Ovary (tissue), 9 donors: ENCODE measurements around the gene PRDM16. TPM values are rescaled to one million over a fixed set of nuclear protein-coding genes. Genes with fewer than 3 reads are reported as not detected.

Experiments
- DNase-seq, 5 donors: peaks; one replicate each; pipeline ENCODE4 v3.0.0-alpha.2; 2019 to 2020
- H3K27ac ChIP-seq, 2 donors: fragments of 200-600 bp; one replicate each; pipeline versions ENCODE4 v1.5.1 to v1.8.0; 2019 to 2022
- H3K27me3 ChIP-seq: fragments of 200-600 bp; one replicate; pipeline ENCODE4 v1.8.0; 2022
- H3K36me3 ChIP-seq: fragments of 200-600 bp; sonication (generic); one replicate; pipeline ENCODE4 v1.5.1; 2019
- H3K4me1 ChIP-seq: one replicate; pipeline ENCODE4 v1.8.1; 2013; ENCODE audit warnings: mild to moderate bottlenecking, moderate library complexity; ENCODE audit not compliant: insufficient read depth
- H3K4me3 ChIP-seq: fragments of 200-600 bp; sonication (generic); one replicate; pipeline ENCODE4 v1.5.1; 2017
- H3K9me3 ChIP-seq, 2 donors: fragments of 200-600 bp in 1 of 2; sonication (generic) in 1 of 2; one replicate each; pipeline versions ENCODE4 v1.5.1 to v1.8.1; 2013 to 2019; ENCODE audit warnings: mild to moderate bottlenecking in 1 of 2, moderate library complexity in 1 of 2
- EP300 ChIP-seq: sonication (generic); formaldehyde crosslinking; IDR thresholded peaks from one replicate; pipeline ENCODE4 v1.6.1; 2017; ENCODE audit warnings: antibody characterized with exemption
- POLR2A ChIP-seq: fragments of 450-650 bp; IDR thresholded peaks from one replicate; pipeline ENCODE4 v1.6.1; 2017; ENCODE audit warnings: antibody characterized with exemption, mild to moderate bottlenecking, moderate library complexity
- WGBS, 3 donors: extraction: QIAGEN DNeasy Blood & Tissue Kit in 1 of 3; methylation state at CpG; one replicate each; pipeline versions ENCODE4 v1.1.5 to v1.1.7; 2013 to 2017; 5-methylcytosine and 5-hydroxymethylcytosine counted together
- intact Hi-C, 4 donors: fragments of 100-400 bp; cut with DNase I; formaldehyde crosslinking; loops; one replicate each; pipeline versions ENCODE4 v1.11.0 to v1.15.1; 2022 to 2023
- polyA plus RNA-seq, 2 donors: library from polyadenylated mRNA; stranded (reverse); fragments of 200-250 nt in 1 of 2; fragments of 350-450 nt in 1 of 2; fragmentation: Illumina TruSeq in 1 of 2; extraction: RNeasy Lipid Tissue Mini Kit (QIAGEN cat#74804) in 1 of 2; gene quantifications; one replicate each; pipeline ENCODE4 v1.2.3, GENCODE V29; 2013 to 2014
- total RNA-seq, 7 donors: library from RNA; depleted of rRNA in 2 of 7; stranded (reverse); fragments of >200 nt in 2 of 7; fragmentation: NEBNext Ultra II Directional in 3 of 7; extraction: Animal tissue kit (Norgen Biotek cat#: 25700) in 3 of 7; gene quantifications; one replicate each; pipeline versions ENCODE4 v1.1.0 to v1.2.4, GENCODE V29; 2016 to 2023
- TF ChIP-seq, protein P1 (sequence below), 3 donors: fragments of 450-650 bp in 2 of 3; fragments of 200-600 bp in 1 of 3; IDR thresholded peaks; one replicate each; pipeline versions ENCODE4 v1.5.1 to v1.8.0; 2016 to 2022; ENCODE audit warnings: antibody characterized with exemption in 3 of 3, mild to moderate bottlenecking in 1 of 3
- donor health status: DM: no; HTN: no; CAD: no; lungs with moderate emphysema.
- donor health status: DM: no; HTN: no; CAD: no.
- donor health status: Bipolar disorder and iron deficiency.
- donor health status: DM: yes; HTN: yes; CAD: no.
- donor health status: DM: no; HTN: no; CAD: no.
- donor health status: DM: yes; HTN: yes; CAD: no.

The PRDM16 gene
- total and polyA plus RNA-seq, 9 donors: 1.1 to 17.3 (median 3.9) TPM

DNA sequence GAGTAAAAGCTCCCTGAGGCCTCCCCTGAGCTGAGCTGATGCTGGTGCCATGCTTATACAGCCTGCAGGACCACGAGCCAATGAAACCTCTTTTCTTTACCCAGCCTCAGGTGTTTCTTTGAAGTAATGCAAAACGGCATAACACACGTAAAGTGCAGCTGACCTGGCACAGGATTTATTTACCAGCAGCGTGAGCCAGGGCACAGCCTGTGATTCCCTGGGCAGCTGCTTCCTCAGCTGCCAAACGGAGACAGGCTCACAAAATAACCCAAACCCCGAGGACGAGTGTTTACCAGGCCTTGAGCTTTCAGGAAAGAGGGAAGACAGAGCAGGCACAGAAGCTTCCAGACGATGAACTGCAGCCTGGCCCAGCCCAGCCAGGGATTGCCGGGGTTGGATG, 264.9 kb downstream of the PRDM16 start:
- Histone ChIP-seq H3K27ac (no peak overlapping the region), H3K9me3 (no peaks in the 10 kb centered on the region), H3K27me3 (no peaks in the 10 kb centered on the region), H3K4me3 (no peak overlapping the region), H3K36me3 (no peaks in the 10 kb centered on the region), H3K4me1 (peaks cover 2% of the 10 kb centered on the region)
- intact Hi-C loops: no loop called here
- no peak for DNase-seq
- WGBS, 3 donors: 37 to 52% (median 51%) methylated on average over 9 of the region's 9 CpGs
- TF ChIP-seq POLR2A (no peak), EP300 (no peak)
- TF ChIP-seq, protein P1, sequence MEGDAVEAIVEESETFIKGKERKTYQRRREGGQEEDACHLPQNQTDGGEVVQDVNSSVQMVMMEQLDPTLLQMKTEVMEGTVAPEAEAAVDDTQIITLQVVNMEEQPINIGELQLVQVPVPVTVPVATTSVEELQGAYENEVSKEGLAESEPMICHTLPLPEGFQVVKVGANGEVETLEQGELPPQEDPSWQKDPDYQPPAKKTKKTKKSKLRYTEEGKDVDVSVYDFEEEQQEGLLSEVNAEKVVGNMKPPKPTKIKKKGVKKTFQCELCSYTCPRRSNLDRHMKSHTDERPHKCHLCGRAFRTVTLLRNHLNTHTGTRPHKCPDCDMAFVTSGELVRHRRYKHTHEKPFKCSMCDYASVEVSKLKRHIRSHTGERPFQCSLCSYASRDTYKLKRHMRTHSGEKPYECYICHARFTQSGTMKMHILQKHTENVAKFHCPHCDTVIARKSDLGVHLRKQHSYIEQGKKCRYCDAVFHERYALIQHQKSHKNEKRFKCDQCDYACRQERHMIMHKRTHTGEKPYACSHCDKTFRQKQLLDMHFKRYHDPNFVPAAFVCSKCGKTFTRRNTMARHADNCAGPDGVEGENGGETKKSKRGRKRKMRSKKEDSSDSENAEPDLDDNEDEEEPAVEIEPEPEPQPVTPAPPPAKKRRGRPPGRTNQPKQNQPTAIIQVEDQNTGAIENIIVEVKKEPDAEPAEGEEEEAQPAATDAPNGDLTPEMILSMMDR (IDR thresholded peaks at IDR 0.05): no peak

DNA sequence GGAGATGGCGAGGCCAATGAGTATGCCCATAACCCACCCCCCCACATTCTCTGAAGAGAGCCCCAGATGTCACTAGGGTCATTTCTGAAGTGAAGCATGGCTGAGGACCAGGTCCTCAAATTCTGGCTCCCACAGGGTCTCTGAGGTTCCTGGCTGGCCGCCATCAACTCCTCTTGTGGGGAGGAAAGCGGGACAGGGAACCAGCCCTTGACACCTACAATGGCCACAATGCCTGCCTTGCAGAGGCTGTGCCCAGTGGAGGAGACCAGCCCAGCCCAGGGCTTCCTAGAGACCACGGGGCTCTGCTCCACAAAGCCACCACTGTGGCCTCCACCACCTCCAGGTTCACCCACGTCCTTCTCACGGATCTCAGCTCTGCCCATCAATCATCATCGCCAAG, 265.4 kb downstream of the PRDM16 start:
- peaks cover 2% of the 10 kb centered on the region for H3K4me1 ChIP-seq
- H3K9me3 ChIP-seq: no peaks in the 10 kb centered on the region
- no peak for DNase-seq
- no peaks in the 10 kb centered on the region for H3K27me3 ChIP-seq
- TF ChIP-seq POLR2A: no peak
- H3K36me3 ChIP-seq: no peaks in the 10 kb centered on the region
- WGBS, 3 donors: 70 to 81% (median 79%) methylated on average over 7 of the region's 7 CpGs
- intact Hi-C loops: no loop called here
- H3K27ac ChIP-seq: no peak overlapping the region
- no peak overlapping the region for H3K4me3 ChIP-seq

DNA sequence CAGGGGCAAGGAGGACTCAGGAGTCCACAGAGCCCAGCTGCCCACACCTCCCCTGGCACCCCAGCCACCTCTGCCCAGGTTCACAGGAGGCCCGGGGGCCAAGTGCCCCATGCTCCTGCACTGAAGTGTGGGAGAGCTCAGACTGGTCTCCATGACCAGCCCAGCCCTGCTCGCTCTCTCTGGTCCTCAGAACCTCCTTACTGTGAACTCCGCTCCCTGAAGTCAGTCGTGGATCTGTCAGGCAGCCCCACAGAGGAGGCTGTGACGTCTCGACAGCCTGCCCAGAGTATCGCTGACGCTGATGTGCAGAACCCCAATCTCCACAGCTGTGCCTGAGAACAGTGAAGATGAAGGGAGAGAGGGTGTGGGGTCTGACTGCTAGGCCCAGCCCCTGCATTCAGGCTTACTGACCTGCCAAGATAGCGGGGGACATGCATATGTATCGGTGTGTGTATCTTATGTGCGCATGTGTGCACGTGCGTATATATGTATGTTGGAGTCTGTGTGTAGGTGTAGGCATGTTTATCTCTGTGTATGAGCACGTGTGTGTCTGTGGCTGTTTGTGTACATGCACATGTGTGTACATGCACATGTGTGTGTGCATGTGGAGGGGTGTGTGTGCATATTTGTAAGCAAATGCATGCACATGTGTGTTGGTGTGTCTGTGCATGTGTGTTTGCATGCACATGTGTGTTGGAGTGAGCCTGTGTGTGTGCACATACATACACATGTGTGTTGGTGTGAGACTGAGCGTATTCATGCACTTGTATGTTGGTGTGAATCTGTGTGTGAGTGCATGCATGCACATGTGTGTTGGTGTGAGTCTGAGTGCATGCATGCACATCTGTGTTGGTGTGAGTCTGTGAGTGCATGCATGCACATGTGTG, 267.0 kb downstream of the PRDM16 start:
- Histone ChIP-seq H3K4me3 (no peak overlapping the region), H3K36me3 (no peaks in the 10 kb centered on the region), H3K27ac (no peak overlapping the region), H3K27me3 (no peaks in the 10 kb centered on the region), H3K9me3 (no peaks in the 10 kb centered on the region), H3K4me1 (peaks cover 2% of the 10 kb centered on the region)
- intact Hi-C loops: no loop called here
- TF ChIP-seq, protein P1 (IDR thresholded peaks at IDR 0.05): no peak
- TF ChIP-seq POLR2A (no peak), EP300 (no peak)
- 74 to 75% (median 74%) methylated on average over 15 of the region's 15 CpGs for WGBS, 3 donors
- no peak for DNase-seq

DNA sequence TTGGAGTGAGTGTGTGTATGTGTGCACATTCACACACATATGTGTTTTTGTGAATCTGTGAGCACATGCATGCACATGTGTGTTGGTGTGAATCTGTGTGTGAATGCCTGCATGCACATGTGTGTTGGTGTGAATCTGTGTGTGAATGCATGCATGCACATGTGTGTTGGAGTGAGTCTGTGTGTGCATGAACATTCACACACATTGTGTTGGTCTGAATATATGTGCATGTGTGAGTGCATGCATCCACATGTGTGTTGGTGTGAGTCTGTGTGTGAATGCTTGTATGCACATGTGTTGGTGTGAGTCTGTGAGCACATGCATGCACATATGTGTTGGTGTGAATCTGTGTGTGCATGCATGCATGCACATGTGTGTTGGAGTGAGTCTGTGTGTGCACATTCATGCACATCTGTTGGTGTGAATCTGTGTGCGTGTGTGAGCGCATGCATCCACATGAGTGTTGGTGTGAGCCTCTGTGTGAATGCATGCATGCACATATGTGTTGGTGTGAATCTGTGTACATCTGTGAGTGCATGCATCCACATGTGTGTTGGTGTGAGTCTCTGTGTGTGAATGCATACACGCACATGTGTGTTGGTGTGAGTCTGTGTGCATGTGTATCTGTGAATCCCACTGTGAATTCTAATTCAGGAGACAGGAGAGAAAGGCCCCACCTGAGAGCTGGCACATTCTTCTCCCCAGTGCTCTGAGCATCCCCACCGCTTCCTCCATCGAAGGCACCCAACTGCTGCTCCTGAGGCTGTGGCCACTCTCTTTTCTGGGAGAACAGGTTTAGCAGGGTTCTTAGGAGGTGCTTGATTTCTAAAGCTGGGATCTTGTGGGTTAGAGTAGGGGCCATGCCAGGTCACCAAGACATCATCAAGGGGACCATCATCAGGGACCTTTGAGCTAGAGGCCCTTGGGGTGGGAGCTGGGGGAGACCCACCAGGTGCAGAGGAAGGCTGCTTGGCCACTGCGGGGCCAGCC, 267.9 kb downstream of the PRDM16 start:
- WGBS, 3 donors: 81 to 89% (median 85%) methylated on average over 6 of the region's 6 CpGs
- H3K36me3 ChIP-seq: no peaks in the 10 kb centered on the region
- TF ChIP-seq, protein P1 (IDR thresholded peaks at IDR 0.05): no peak
- no peak overlapping the region for H3K4me3 ChIP-seq
- intact Hi-C loops: no loop called here
- H3K4me1 ChIP-seq: peaks cover 2% of the 10 kb centered on the region
- H3K9me3 ChIP-seq: no peaks in the 10 kb centered on the region
- DNase-seq: no peak
- no peak overlapping the region for H3K27ac ChIP-seq
- H3K27me3 ChIP-seq: no peaks in the 10 kb centered on the region
